B cell (primary cell): ENCODE data around the gene DOCK4.
"Not testable (repeated sequence)": the region's sequence is repeated elsewhere in the genome, so short reads cannot be mapped to it uniquely, and the experiment has no call there.

ENCODE experiments used
- CTCF ChIP-seq: fragments of 200-600 bp; IDR thresholded peaks from one replicate; pipeline ENCODE4 v1.8.0; 2022; ENCODE audit warnings: antibody characterized with exemption, mild to moderate bottlenecking
- EZH2 ChIP-seq: IDR thresholded peaks from 2 replicates; pipeline ENCODE4 v1.6.1; 2012; ENCODE audit warnings: borderline replicate concordance, low read depth, mild to moderate bottlenecking, moderate library complexity, low read length; ENCODE audit not compliant: insufficient read depth, poor library complexity, severe bottlenecking

- not testable (repeated sequence) for TF ChIP-seq CTCF, EZH2
Observed at GRCh38 chr7:112128041-112128440, 78.2 kb downstream of the DOCK4 start.
